ENCODE measurements around the gene ST3GAL3.
"Not testable (repeated sequence)": the region's sequence is repeated elsewhere in the genome, so short reads cannot be mapped to it uniquely, and the experiment has no call there.

ST3GAL3 gene

DNA sequence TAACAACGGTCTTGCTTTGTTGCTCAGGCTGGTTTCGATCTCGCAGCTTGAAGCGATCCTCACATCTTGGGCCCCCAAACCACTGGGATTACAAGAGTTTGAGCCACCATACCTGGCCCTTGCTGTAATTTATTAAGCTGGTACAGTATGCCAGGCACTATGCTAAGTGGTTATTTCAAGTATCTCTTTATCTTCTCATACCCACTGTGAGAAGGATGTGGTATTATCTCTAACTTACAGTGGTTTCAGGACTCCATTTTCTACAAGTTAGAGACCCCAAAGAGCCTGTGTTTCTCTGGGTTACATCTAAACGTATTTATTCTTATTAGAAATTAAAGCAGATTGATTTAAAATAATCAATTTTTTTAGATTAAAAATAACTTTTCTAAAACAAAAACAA is 8.1 kb upstream of the ST3GAL3 start:
- DNase-seq (ENCODE audit: extremely low read depth in 1 of 2, low read depth in 1 of 2), result no peak

DNA sequence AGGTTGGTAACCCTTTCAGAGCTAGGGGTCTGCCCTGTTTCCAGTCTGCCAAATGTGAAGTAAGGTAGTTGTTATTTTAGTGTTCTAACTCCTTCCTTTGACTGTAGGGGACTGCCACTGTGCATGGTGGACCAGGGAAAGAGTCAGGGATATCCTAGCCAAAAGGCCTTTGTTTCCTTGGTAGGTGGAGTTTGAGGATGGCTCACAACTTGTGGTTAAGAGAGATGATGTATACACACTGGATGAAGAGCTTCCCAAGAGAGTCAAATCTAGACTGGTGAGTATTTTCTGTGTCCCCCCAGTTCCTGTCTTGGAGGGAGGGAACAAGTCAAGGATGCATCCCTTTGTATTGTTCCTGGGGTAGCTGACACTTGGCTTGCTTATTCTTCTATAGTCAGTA is 3.5 kb upstream of the ST3GAL3 start:
- no peak for DNase-seq (ENCODE audit: extremely low read depth in 1 of 2, low read depth in 1 of 2)

DNA sequence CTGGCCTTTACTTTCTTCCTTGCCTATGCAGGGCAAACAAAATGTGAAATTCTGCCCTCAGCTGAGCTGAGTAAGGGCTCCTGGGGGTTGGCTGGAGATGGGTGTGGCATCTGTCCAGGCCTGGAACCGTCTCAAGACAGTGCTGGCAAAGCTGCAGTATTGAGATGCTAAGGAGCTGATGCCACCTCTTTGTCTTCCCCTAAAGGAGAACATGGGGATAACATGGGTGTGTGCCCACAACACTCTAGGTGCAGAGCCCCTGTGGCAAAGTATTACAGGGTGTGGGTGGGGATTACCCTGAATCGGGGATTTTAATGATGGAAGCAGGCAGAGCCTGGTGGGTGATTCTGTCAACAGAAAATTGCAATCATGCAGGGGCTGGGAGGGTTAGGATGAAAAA is 2.5 kb upstream of the ST3GAL3 start:
- DNase-seq (ENCODE audit: extremely low read depth in 1 of 2, low read depth in 1 of 2), result no peak

DNA sequence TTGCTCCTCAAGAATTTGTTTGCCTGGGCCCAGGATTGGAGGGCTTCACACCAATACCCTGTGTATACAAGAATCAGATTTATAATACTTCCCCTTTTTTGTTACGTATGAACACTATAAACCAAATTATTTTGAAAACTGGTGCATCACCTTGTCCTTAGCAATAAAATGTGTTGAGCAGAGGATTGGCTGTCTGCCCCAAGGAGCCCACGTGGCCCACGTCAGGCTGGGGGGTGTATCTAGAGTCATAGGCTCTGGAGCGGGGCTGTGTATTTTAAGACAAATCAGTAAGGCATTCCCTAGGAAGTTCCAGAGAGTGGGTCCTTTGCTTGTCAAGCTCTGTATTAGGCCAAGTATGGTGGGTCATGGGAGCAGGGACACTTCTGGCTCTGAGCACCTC is 2.0 kb upstream of the ST3GAL3 start:
- DNase-seq (ENCODE audit: extremely low read depth in 1 of 2, low read depth in 1 of 2), result no peak

DNA sequence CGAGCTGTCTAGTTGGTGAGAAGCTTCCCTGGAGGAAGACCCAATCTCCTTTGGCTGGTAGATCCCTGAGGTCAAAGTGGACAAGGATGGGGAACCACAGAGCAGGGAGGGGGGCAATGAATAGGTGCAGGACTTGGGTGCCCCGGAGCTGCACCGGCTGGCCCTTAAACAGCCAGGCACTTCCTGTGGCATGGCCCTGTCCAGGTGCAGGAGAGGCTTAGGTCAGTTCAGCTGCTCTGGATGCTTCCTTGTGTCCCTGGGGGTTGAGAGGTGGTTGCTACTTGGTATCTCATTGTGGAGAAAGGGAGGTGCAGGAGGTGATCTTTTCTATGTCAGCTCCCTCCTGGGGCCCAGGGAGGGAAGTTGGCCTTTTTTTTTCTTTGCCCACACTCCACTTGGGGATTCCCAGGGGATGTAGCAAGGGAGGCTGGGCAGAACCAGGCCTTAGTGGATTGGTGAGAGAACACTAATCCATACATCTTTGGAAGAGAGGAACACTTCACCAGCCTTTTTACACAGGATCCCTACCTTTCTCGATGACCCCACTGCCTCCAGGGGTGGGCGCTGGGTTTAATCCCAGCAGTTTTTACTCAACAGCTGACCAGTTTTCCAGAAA is 1.2 kb upstream of the ST3GAL3 start:
- no peak for DNase-seq (ENCODE audit: extremely low read depth in 1 of 2, low read depth in 1 of 2)

DNA sequence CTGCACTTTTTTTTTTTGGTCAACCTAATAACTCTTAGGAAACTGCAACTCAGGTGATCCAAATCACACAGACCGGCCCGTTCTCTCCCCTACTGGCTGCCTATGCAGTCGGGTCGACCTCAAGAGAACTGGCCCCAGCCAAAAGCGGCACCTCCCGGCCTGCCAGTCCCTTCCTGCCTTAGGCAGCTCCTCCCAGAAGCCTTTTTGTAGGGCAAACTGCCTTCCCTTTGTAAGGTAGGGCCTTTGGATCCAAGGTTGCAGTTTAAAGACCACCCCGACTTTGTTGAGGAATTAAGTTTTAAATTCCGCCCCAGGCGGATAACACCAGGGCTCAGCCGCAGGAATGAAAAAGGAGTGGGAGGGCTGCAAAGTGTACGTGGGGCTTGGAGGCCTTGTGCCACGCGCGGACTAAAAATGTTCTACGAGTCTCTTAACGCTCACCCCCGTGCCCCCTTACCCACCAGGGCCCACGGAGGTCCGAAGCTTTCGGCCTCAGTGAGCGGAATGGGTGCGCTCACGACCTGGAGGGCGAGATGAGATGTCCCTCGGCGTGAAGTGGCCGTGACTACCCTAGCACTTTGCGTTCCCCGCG is 642 bp upstream of the ST3GAL3 start:
- no peak for DNase-seq (ENCODE audit: extremely low read depth in 1 of 2, low read depth in 1 of 2)

DNA sequence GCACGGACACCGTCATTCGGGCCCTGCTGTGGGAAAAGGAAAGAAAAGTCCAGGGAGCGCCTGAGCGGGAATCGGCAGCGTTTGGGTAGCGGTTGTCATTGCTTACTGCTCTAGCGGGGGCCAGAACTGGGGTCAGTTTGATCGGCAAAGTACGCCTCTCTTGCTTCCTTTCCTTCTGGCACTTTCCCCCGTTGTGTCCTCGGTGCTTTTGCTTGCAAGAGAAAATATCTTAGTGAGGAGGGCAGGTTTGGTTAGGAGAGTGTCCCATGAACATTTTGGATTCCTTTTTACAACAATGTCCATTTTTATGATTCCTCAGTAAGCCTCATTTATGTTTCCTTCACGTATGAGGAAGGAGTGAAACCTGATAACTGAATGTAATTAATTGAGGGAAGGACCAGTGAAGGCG is 670 bp downstream of the ST3GAL3 start:
- DNase-seq (ENCODE audit: extremely low read depth in 1 of 2, low read depth in 1 of 2), result no peak

DNA sequence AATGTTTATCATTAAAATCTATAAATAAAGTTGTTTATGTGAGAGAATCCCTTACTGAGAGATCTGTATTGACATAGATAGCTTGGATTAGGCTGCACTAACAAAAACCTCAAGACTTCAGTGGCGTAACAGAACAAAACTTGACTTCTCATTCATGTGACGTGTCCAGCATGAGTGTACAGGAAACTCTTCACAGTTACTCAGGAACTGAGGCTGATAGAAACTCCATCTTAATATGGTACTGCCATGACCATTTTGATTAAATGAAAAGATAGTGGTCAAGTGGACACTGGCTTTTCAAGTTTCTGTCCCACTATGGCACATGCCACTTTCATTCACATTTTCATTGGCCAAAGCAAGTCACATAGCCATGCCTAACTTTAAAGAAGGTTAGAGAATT is 3.7 kb downstream of the ST3GAL3 start:
- no peak for DNase-seq (ENCODE audit: extremely low read depth in 1 of 2, low read depth in 1 of 2)

DNA sequence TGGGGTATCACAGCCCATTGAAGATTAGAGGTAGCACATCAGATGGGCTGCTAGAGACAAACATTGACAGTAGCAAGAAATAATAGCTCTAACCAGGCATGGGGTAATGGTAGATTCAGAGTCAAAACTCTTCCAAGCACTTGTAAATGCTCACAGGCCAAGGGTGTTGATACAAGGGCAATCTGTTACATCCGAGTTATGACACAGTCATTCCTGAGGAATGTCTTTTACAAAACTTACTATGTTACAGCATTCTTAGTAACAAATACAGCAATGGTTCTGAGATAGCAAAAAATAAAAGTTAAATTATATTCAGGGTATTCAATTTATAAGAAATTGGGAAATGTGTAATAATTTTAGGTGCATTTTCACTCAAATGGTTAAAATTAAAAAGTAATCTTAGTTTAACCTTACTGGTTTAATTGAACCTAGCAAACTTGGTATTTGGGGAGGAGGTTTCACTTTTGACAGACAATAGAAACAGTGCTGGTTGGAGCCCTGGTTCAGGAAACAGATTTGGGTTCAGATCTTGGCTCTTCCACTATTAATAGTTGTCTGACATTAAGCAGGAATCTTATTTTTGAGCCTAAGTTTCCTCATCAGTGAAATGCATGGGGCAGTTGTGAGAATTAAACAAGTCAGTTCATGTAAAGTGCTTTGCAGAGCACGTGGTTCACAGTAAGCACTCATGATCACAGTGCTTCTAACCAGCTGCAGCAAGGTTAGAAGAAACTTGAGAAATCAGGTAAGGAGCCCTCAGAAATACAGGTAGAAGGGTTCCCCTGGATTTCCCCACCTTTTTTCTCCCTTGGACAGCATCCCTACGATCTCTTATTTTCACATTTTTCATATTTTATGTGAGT is 4.4 kb downstream of the ST3GAL3 start:
- no peak for DNase-seq (ENCODE audit: extremely low read depth in 1 of 2, low read depth in 1 of 2)

DNA sequence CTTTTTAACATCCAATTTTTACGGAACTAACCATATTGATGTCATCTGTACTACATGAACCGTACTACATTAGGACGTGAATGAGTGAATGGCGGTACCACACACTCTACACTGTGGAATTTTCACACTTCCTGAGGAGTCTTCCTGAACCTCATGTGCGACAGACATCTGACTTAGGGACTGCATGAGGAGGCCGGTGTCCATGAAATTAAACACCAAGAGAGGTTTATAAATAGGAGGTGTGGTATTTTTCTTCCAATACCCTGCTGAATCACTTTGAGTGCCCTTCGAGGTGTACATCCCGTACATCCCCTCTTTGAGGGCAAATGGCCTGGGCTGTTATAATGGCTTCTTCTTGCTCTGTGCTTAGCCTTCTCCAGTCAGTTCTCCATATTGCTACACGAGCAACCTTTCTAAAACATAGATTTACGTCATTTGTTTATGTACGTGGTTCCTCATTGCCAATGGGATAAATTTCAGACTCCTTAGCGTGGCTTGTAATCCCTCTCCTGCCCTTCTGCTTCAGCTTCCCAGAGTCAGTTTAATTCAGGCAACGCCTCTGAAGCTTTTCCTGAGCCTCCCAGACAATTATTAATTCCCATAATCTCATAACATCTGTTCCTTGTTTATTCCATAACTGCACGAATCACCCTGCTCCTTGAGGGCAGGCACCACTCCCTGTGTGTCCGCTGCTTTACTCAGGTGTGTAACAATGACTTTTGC is 9.4 kb downstream of the ST3GAL3 start:
- DNase-seq (ENCODE audit: extremely low read depth in 1 of 2, low read depth in 1 of 2), result no peak

DNA sequence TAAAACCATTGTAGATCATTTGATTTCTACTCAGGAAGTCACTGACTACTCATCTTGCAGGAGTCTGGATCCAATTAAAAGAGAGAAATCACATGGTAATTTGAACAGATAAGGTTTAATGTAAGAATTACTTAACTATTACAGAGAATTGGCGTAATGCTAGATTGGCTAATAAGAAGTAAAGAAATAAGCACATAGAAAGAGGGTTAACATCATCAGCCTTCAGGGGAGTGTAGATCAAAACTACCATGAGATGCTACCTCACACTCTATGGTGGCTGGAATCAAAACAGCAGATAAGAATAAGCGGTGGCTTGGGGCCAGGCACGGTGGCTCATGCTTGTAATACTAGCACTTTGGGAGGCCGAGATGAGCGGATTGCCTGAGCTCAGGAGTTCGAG is 11.7 kb downstream of the ST3GAL3 start:
- DNase-seq (ENCODE audit: extremely low read depth in 1 of 2, low read depth in 1 of 2), result no peak

DNA sequence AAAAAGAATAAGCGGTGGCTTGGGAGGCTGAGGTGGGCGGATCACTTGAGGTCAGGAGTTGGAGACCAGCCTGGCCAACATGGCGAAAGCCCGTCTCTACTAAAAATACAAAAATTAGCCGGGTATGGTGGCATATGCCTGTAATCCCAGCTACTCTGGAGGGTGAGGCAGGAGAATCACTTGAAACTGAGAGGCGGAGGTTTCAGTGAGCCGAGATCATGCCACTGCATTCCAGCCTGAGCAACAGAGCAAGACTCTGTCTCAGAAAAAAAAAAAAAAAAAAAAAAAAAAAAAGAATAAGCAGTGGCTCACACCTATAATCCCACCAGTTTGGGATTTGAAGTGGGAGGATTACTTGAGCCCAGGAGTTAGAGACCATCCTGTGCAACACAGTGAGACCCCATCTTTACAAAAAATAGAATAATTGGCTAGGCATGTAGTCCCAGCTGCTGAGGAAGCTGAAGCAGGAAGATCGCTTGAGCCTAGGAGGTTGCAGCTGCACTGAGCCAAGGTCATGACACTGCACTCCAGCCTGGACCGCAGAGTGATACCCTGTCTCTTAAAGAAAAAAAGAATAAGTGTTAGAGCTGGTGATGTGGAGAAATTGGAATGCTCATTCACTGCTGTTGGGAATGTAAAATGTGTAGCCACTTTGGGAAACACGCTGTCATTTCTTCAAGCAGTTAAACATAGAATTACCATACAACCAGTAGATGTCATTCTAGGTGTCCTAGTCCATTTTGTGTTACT is 12.5 kb downstream of the ST3GAL3 start:
- not testable (repeated sequence) for DNase-seq (ENCODE audit: extremely low read depth in 1 of 2, low read depth in 1 of 2)

DNA sequence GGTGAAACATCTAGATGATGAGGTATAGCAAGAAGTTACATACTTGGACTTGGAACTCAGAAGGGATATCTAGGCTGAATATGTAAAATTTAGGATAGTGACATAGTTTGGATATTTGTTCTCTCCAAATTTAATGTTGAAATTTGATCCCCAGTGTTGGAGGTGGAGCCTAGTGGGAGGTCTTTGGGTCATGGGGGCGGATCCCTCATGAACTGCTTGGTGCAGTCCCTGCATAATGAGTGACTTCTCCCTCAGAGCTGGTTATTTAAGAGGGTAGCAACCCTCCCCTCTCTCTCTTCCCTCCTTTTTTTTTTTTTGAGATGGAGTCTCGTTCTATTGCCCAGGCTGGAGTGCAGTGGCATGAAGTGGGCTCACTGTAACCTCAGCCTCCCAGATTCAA is 15.5 kb downstream of the ST3GAL3 start:
- no peak for DNase-seq (ENCODE audit: extremely low read depth in 1 of 2, low read depth in 1 of 2)

DNA sequence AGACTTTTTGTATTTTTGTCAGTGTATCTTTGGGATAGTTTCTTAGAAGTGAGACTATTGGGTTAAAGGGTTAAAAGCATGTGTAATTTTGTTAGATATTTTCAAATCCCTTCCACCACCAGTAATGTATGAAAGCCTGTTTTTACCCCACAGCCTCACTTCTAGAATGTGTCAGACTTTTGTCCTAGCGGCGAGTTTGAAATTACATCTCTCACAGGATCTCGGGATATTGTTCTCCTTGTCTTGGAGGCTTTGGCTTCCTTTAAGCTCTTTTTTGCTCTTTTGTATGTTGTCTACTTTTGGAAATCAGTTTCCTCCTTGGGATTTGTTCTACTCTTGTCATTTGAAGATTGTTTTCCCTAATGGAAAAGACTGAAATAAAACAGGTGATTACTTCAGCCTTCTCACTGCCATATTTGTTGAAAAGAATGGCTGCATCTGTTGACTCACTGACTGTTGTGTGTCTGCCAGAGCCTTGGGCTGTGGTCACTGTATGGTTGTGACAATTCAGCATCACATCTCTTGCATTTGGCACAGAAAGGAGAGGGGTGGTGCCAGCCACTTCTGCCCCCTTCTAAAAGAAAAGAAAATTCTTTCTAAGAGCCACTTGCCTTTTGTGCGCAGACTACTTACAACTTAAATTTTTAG is 22.6 kb downstream of the ST3GAL3 start:
- no peak for DNase-seq (ENCODE audit: extremely low read depth in 1 of 2, low read depth in 1 of 2)

DNA sequence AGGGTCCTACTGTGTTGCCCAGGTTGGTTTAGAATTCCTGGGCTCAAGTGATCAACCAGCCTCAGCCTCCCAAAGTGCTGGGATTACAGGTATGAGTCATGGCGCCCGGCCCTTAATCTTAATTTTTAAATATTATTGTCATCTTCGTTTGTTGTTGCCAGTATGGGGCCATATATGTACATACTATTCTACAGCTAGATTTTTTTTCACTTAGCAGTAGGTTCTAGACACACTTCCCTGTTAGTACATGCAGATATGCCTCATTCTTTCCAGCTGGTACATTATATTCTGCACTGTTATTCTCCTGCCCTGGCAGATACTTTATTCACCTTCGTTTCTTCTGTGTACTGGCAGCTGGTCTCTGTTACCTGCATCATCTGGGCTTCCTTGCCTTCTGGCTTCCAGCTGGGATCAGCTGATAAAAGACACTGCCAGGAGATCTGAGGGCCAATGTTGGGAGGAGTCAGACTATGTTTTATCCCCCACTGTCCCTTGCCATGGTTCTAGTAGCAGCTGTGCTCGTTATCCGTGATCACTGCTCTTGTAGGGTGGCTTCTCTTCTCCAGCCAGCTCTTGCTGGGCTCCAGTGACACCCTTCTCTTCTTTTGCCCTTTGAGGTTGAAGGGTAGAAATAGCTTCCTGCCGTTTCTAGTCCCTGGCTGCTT is 24.7 kb downstream of the ST3GAL3 start:
- DNase-seq (ENCODE audit: extremely low read depth in 1 of 2, low read depth in 1 of 2), result no peak

DNA sequence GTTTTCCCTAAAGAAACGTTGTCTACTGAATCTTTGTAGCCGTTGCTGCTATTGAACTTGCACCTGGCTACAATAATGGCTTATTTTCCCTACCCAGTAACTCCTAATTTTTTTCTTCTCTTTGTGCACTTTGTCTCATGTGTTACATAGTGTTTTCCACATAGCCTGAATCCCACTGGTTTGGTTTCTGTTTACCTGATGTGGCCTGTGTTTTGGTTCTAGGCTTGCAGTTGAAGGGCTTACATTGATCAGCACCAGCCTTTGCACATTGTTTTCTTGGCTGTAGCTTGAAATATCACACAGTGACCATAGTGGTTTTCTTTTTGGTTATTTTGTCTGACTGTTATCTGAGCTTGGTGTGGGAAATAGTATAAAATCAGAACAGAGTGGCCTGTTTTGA is 29.5 kb downstream of the ST3GAL3 start:
- no peak for DNase-seq (ENCODE audit: extremely low read depth in 1 of 2, low read depth in 1 of 2)

DNA sequence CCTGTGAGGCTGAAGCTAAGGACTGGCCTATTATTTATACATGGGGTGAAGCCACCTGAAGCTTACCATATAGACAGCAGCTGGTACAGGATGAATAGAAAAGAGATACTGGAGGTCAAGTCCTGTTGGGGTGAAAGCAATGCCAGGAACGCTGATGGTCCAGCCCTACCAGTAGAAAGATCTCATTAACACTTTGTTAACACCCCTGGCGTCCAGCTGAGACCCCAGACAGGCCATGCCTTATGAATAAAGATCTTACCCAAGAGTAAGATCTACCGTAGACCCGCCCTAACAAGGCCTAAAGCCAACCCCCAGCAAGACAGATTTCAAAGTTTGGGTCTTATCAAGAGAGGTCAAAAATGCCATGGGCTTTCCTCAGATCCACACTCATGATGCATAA is 34.7 kb downstream of the ST3GAL3 start:
- DNase-seq (ENCODE audit: extremely low read depth in 1 of 2, low read depth in 1 of 2), result no peak

DNA sequence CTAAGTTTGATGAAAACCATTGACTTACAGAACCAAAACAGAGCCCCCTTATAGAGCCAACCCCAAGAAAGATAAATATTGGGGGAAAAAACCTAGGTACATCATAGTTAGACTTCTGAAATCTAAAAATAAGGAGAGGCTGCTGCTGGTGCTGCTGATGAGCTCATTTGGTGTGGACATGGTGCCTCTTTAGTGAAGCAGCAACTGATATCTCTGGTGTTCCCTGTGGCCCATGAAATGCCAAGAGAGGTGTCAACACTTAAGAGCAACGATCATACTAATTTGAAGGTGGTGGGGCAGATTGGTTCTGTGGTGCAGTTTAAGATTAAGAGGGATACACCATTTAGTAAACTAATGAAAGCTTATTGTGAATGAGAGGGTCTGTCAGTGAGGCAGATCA is 35.9 kb downstream of the ST3GAL3 start:
- DNase-seq (ENCODE audit: extremely low read depth in 1 of 2, low read depth in 1 of 2), result no peak

DNA sequence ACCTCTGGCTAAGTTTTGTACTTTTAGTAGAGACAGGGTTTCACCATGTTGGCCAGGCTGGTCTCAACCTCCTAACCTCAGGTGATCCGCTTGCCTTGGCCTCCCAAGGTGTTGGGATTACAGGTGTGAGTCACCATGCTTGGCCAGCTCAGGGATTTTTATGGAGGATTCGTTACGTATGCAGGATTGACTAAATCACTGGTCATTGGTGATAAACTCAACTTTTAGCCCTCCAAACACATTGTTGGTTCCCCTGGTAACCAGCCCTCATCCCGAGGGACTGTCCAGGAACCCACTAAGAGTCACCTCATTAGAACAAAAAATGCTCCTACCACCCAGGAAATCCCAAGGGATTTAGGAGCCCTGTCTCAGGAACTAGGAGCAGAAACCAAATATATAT is 40.4 kb downstream of the ST3GAL3 start:
- DNase-seq (ENCODE audit: extremely low read depth in 1 of 2, low read depth in 1 of 2), result no peak

DNA sequence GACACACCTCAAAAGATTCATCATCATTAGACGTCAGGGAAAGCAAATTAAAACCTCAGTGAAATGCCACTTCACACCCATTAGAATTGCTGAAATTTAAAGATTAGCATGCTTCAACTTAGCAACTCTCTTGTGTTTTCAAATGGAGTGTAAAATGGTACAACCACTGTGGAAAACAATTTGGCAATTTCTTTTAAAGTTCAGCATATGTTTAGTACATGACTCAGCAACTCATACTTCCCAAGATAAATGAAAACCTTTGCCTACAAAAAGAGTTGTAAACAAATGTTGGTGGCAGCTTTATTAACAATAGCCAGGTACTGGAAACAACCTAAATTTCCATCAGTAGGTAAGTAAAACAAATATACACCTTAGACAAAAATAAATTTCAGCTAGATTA is 42.7 kb downstream of the ST3GAL3 start:
- DNase-seq (ENCODE audit: extremely low read depth in 1 of 2, low read depth in 1 of 2), result no peak
